Stimulated activated CD8-positive, alpha-beta memory T cell treated with anti-CD3 and anti-CD28 coated beads, Interleukin-7, amount 100 ng/mL, for 1 hour (primary cell): ENCODE data around the gene B3GLCT.
"Not testable (repeated sequence)": the region's sequence is repeated elsewhere in the genome, so short reads cannot be mapped to it uniquely, and the experiment has no call there.

ENCODE experiments used
- DNase-seq, 2 donors: peaks; one replicate each; pipeline ENCODE4 v3.0.0-alpha.2; 2020; ENCODE audit warnings: low read depth in 2 of 2

B3GLCT gene

GRCh38 chr13:31276421-31276820 is 76.6 kb downstream of the B3GLCT start:
- no peak for DNase-seq

GRCh38 chr13:31278869-31279268 is 79.1 kb downstream of the B3GLCT start:
- no peak for DNase-seq

DNA sequence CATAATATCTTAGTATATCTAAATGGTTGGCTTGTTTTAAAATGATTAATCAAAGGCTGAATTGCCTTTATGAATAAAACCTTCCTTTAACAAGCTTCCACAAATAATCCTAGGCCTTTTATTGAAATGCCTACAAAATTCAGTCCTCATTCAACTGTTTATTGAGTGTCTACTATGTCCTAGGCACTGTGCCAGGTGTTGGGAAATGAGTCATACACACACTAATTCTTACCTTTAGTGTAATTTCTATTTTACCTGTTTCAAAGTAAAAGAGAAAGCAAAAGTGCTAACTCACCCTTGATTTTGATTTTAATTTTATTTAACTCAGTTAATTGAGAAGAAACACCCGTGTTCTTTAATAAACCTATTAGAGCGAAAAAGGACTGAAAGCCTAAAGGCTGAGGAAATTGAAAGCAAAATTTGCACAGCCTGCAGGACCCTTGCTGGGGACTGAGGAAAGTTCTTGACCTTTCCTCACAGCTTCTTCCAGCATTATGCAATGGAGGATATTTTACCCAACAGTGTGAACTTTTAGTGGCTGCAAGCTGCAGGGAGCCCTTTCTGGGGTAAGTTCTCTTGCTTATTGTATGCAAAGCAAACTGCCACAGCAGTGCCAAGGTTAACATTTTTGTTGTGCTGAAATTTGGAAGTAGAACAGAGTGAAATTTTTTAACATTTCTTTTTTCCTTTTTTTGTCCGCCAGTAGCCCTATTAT is 83.1 kb downstream of the B3GLCT start:
- no peak for DNase-seq

GRCh38 chr13:31286930-31287329 is 87.2 kb downstream of the B3GLCT start:
- no peak for DNase-seq

DNA sequence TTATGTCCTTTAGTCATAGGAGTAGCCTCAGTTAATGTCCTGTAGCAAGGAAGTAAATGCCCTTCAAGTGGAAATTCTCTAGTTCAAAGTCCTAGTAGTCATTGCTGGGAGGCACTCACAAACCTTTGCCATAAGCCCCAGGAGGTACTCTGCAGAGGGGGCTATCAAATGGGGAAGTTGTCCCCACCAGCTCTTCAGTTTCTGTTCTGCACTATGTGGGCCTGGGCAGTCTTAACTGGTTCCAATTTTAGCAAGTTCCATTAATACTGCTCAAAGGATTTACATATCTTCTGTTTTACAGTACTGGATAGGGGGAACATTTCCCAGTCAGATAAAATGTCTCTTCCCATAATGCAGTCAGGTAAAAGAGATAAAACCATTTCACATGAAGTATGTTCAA is 101.3 kb downstream of the B3GLCT start:
- no peak for DNase-seq

DNA sequence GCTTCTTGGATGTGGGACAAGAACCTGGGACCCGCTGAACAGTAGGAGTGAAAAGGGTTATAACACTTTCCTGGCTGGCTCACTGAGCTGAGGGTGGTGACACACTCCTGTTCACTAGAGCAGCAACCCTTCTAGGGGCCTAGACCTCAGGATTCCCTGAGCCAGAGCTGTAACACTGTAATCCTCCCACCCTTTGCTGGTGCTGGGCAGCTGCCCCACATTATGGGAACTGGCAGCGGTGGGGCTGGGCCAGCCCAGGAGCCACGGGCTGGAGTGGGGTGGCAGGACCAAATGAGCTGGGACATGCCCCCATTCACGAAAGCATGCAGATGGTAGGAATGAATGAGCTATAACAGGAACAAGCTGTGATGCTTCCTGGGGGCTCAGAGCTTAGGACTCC is 110.6 kb downstream of the B3GLCT start:
- no peak for DNase-seq

DNA sequence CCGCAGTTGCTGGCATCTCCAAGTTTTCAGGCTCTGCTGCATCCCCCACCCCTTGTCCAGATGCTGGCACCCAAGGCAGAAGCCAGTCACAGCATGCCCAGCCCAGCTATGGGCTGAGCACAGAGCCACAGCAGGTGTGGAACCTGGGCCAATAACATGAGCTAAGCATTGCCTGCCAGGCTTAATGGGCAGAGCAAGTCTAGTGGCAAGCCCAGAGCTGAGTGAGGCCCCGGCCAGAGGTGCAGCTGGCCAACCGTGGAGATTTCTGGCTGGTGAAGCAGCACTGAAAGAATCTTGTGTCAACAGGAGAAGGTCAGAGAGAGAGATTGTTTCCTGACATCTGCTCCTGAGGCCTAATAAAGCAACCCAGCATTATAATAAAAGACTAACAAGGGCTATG is 111.0 kb downstream of the B3GLCT start:
- DNase-seq: no peak

DNA sequence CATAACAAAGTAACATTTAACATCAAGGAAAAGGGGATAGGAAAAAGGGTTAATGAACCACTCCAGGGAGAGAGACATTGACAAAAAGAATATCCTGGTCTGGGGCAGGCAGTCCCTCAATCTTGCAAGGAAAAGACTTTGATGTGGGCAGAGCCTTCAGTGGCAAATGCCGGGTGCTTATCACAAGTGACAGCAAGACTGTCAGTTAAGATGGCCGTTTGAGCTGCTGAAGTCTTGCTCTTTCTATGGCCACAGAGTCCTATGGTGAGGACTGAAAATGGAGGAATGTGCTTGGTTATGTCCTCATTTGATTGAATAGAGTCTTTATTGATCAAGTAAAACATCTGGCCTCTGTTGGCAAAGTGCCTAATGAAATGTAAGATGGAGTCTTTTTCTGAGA is 112.1 kb downstream of the B3GLCT start:
- no peak for DNase-seq

GRCh38 chr13:31314961-31315360 is 115.2 kb downstream of the B3GLCT start:
- DNase-seq: no peak

GRCh38 chr13:31320946-31321345 is 121.2 kb downstream of the B3GLCT start:
- no peak for DNase-seq

GRCh38 chr13:31321457-31321856 is 121.7 kb downstream of the B3GLCT start:
- no peak for DNase-seq

- no peak for DNase-seq
These were observed 122.3 kb downstream of the B3GLCT start for GRCh38 chr13:31322026-31322425.

DNA sequence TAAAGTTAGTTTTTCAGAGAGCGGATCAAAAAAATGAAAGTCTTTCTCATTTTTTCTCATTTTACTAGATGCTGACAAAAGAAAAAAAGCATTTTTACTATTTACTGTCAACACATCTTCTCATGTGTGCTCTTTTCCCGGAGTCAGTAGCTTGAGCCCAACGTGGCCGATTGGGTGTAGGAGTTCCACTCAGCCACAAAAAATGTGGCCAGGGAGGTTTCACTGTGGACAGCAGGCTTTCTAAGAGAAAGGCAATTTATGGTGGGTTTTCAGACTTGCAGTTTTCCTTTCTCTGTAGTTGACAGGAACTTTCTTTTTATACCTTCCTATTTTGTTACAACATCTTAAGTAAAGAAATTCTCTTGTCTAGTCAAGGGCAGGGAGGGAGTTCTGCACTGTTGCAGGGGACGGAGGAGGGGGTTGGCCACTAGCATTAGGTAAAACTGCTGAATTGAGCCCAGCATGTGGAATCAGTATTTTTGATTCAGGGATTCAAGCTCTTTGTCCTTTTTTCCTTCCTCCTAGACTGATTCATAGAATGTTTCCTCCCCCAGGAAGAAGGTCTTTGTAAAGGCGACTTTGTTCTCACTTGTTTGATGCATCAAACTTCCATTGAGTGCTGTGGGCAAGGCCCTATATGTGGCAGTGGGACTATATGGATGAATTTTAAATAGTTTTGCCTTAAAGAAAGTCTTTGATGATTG is 123.1 kb downstream of the B3GLCT start:
- no peak for DNase-seq

- DNase-seq: no peak
These were observed 127.5 kb downstream of the B3GLCT start for GRCh38 chr13:31327182-31327860.

DNA sequence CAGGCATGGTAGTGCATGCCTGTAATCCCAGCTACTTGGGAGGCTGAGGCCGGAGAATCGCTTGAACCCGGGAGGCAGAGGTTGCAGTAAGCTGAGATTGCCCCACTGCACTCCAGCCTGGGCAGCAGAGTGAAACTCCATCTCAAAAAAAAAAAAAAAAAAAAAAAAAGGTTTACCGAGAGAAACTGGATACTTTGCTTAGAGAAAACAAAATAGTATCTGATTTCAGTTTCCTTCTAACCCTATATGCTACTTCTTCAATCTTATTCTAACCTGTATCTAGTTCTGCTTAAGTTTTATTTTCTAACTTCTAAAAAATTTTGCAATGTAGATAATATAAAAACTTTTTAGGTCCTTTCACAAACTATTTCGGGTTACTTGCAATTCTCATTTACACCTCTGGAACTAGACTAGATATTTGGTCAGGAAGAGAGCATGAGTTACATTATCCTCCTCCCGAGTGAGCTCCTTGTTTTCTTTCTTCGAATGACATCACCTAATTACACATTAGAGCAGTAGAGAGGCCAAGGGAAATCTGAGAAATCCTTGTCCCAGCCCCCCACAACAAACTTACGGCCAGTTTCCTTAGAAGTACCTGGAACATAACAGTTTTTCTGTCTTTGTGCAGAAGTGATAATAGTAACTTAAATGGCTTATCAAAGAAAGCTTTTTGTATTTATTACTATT is 128.9 kb downstream of the B3GLCT start:
- DNase-seq: no peak

DNA sequence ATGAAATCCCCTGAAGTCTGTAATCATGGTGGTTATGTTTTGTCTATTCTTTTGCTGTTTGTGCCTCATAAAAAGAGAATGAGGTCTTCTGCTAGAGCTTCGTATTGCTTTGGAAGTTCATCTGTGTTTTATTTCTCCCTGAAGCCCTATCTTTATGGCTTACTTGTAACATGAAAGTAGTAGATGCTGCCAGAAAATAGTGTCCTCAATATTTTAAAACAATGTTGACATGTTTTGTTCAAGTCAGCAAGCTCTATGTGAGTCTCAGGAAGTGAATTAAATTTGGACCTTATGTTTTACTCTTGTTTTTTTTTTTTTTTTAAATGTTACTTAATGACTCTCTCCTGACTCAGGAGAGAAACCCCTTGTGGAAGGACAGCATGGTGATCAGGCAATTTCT is 130.5 kb downstream of the B3GLCT start:
- DNase-seq: no peak

GRCh38 chr13:31331068-31331467 is 131.3 kb downstream of the B3GLCT start:
- no peak for DNase-seq

GRCh38 chr13:31334547-31334946 is 134.8 kb downstream of the B3GLCT start:
- no peak for DNase-seq

DNA sequence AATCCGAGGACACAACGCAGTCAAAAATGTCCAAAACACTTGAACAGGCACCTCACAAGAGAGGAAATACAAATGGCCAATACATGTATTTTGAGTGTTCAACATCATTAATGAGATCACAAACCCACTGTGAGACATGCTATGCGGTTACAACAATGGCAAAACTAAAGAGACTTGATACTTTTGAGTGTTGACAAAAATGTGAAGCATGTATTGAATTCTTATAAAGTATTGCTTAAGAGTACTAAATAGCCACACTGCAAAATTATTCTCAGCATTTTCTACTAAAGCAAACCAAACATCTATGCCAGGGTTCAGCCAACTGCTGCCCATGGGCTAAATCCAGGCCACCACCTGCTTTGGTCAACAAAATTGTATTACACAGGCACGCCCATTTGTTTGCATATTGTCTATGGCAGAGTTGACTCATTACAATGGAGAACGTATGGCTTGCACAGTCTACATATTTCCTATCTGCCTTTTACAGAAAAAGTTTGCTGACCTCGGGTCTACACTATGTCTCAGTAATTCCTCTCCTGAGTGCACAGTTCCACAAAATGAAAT is 135.3 kb downstream of the B3GLCT start:
- DNase-seq: no peak

- DNase-seq: not testable (repeated sequence)
These were observed 139.8 kb downstream of the B3GLCT start for GRCh38 chr13:31339616-31340015.

- not testable (repeated sequence) for DNase-seq
These were observed 141.1 kb downstream of the B3GLCT start for GRCh38 chr13:31340848-31341247.

GRCh38 chr13:31346891-31347290 is 147.1 kb downstream of the B3GLCT start:
- DNase-seq: no peak
